ENCODE data around the gene NPFFR1.
"Not testable (repeated sequence)": the region's sequence is repeated elsewhere in the genome, so short reads cannot be mapped to it uniquely, and the experiment has no call there.

Gene NPFFR1

DNA sequence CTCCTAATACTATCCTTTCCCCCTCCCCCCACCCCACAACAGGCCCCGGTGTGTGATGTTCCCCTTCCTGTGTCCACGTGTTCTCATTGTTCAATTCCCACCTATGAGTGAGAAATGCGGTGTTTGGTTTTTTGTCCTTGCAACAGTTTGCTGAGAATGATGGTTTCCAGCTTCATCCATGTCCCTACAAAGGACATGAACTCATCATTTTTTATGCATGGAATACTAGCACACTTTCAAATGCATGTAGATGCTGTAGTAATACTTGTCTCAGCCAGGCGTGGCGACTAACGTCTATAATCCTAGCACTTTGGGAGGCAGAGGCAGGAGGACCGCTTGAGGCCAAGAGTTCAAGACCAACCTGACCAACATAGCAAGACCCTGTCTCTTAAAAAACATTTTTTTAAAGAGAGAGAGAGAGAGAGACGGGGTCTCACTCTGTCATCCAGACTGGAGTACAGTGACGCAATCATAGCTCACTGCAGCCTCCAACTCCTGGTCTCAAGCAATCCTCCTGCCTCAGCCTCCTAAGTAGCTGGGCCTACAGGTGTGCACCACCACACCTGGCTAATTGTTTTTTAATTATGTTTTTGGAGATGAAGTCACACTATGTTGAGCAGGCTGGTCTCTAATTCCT lies 60.9 kb downstream of the NPFFR1 start:
- DNase-seq: not testable (repeated sequence)

DNA sequence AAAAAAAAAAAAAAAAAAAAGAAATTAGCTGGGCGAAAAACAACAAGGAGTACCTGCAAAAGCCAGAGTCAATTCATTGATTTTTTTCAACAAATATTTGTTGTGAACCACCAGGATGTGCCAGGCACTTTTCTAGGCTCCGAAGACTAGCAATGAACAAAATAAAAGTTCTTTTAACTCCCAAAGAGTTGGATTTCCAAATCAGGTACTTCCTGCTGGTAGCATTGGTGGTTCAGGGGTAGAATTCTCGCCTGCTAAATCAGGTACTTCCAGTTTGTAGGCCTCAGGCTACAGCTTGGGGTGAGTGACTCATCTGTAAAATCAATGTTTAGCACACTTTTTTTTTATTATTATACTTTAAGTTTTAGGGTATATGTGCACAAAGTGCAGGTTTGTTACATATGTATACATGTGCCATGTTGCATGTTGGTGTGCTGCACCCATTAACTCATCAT lies 61.4 kb downstream of the NPFFR1 start:
- no peak for DNase-seq

DNA sequence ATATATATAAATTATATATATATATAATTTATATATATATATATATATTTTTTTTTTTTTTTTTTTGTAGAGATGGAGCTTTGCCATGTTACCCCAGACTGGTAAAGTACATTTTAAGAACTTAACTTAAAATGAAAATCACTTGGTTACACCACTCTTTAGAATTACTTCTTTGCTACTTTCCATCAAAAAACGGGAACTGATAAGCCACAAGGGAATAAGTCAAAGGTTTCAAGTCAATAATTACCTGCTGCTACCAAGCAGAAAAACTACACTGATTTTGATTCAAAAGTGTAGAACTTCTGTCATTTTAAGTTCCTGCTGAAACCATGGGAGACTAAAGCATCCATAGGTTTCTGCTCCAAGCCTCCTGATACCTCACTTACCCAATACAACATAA lies 62.8 kb downstream of the NPFFR1 start:
- DNase-seq: no peak

DNA sequence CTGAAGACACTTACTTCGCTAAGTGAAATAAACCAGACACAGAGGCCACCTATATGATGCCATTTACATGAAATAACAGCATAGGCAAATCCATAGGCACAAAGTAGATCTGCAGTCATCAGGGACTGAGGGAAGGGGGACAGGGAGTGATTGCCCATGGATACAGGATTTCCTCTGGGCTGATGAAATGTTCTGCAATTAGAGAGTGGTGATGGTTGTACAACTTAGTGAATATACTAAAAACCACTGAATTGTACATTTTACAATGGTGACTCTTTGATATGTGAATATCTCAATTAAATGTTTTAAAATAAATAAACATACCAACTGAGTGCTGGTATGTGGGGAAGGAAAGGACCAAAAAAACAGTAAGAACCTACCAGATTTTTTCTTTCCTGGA lies 70.9 kb downstream of the NPFFR1 start:
- no peak for DNase-seq

DNA sequence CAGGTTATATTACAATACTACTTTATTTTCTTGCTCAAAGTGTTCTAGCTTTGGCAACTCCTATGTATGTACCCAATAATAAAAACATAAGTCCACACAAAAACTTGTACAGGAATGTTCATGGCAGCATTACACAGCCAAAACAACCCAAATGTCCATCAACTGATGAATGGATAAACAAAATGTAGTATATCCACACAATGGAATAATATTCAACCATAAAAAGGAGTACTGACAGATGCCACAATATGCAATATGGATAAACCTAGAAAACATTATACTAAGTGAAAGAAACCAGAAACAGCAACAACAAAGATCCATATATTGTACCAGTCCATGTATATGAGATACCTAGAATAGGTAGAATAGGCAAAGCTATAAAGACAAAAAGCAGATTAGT lies 71.5 kb downstream of the NPFFR1 start:
- no peak for DNase-seq

DNA sequence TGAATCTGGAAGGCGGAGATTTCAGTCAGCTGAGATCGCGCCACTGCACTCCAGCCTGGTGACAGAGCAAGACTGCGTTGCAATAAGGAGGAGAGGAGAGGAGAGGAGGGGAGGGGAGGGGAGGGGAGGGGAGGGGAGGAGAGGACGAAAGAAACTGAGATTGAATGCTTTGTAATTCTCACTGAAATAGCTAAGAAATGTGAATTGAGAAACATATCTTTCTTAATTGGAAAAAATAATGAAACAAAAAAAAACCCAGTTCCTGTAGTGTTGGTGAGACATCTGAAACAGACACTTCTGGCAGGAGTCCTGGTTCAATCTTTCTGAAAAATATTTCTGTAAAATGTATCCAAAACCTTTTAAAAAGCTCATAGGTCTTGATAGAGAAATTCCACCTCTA lies 77.0 kb downstream of the NPFFR1 start:
- no peak for DNase-seq

DNA sequence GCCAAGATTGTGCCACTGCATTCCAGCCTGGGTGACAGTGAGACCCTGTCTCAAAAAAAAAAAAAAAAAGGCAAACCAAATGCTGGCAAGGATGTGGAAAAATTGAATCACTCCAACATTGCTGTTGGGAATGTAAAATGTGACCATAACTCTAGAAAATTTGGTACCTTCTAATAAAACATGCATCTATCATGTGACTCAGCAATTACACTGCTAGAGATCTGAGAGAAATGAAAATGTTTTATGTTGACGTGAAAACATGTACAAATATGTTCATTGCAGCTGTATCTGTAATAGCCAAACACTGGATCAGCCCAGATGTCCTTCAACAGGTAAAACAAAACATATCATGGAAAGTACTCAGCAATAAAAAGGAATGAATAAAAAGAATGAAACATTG lies 82.7 kb downstream of the NPFFR1 start:
- no peak for DNase-seq

DNA sequence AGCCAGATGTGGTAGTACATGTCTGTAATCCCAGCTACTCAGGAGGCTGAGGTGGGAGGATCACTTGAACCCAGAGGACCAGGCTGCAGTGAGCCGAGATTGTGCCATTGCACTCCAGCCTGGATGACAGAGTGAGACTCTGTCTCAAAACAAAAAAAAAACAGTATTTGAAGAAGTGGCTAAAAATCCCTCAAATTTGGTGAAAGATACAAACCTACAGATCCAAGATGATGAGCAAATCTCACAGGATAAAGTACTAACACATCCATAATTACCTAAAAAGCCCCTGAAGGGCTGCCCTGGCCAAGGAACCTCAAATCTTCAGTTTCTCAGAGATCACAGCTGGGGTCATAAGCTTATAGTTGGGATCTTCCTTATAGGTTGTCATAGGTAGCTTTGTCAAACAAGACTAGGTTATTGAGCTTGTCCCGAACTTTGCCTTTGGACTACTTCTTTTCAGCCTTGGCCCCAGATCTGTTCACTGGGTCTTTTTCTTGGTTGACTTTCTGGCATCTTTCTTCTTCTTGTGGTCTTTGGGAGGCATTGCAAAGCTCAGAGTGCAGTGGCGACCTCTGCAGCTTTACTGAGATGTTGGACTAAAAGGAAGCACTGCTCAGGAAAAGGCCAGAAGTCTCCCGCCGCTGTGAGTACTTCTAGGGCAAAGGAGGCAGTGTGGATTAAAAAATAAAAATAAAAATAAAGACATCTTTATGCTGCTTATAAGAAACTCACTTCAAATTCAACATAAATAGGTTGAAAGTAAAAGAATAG lies 84.9 kb downstream of the NPFFR1 start:
- no peak for DNase-seq

All from activated CD4-positive, alpha-beta T cell treated with anti-CD3 and anti-CD28 coated beads, Interleukin-2, amount 50 U/mL, for 4 hours (primary cell).